ENCODE results near the gene TM4SF4. TPM values are rescaled to one million over a fixed set of nuclear protein-coding genes. Genes with fewer than 3 reads are reported as not detected.

The TM4SF4 gene
- total RNA-seq, 4 donors from 2014 or later, result 5.6 TPM; not detected in 3

DNA sequence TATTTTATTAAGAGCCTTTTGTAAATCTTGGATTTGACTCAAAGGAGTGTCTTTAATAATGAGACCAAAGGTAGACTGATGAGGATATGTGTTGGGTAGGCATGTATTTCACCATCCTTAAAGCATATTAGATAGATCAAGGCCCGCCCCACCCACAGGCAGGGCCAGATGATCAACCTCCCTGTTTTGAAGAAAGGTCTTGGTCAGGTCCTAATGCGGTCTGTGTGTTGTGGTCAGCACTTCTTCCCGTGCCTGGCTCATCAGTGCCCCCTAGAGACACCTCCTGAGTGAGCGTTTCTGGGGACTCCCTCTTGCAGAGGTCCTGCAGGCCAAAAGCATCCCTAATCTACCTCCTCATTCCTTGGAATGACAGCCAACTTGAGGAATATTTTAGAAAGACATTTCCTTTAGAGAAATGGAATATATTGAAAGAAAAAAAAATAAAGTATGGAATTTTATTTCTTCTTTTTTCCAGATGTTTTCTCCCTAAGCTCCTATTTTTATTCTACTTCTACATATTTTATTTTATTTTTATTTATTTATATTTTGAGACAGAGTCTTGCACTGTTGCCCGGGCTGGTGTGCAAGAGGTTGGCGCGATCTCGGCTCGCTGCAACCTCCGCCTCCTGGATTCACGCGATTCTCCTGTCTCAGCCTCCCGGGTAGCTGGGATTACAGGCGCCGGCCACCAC lies 6.0 kb downstream of the TM4SF4 start:
- H3K9me3 ChIP-seq, result no peaks in the 10 kb centered on the region
- no peak overlapping the region for H3K4me3 ChIP-seq
- H3K27me3 ChIP-seq, result no peaks in the 10 kb centered on the region
- TF ChIP-seq POLR2A (IDR thresholded peaks at IDR 0.05), result no peak
- TF ChIP-seq, protein P1, sequence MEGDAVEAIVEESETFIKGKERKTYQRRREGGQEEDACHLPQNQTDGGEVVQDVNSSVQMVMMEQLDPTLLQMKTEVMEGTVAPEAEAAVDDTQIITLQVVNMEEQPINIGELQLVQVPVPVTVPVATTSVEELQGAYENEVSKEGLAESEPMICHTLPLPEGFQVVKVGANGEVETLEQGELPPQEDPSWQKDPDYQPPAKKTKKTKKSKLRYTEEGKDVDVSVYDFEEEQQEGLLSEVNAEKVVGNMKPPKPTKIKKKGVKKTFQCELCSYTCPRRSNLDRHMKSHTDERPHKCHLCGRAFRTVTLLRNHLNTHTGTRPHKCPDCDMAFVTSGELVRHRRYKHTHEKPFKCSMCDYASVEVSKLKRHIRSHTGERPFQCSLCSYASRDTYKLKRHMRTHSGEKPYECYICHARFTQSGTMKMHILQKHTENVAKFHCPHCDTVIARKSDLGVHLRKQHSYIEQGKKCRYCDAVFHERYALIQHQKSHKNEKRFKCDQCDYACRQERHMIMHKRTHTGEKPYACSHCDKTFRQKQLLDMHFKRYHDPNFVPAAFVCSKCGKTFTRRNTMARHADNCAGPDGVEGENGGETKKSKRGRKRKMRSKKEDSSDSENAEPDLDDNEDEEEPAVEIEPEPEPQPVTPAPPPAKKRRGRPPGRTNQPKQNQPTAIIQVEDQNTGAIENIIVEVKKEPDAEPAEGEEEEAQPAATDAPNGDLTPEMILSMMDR (IDR thresholded peaks at IDR 0.05), result peak; percentile 69 to 79 (median 73)
- DNase-seq, result peak; percentile 77
- no peaks in the 10 kb centered on the region for H3K36me3 ChIP-seq
- peak overlapping the region; percentile 72 to 75 for H3K27ac ChIP-seq
- intact Hi-C loops (cut with DNase I; ENCODE audit: low total_unique reads), result loop anchor here (5.0 kb wide), 1 partner anchor 208 kb away; no protein-coding TSS in a partner anchor
- H3K4me1 ChIP-seq, result no peaks in the 10 kb centered on the region

DNA sequence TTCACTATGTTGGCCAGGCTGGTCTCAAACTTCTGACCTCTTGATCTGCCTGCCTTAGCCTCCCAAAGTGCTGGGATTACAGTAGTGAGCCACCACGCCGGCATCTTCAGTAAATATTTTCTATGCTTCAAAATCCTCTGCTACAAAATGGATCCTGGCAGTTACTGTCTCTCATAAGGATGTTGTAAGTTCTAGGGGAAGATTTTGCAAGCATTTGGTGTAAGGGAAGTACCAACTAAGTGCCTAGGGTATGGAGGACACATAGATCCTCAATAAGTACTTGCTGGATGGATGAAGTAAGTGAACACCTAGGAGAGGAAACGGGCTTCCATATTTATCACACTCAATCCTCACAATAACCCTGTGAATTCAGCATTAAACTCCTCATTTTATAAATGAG lies 6.6 kb downstream of the TM4SF4 start:
- H3K36me3 ChIP-seq, result no peaks in the 10 kb centered on the region
- H3K4me1 ChIP-seq, result no peaks in the 10 kb centered on the region
- TF ChIP-seq, protein P1 (IDR thresholded peaks at IDR 0.05), result no peak
- no peak for TF ChIP-seq POLR2A (IDR thresholded peaks at IDR 0.05)
- no peaks in the 10 kb centered on the region for H3K9me3 ChIP-seq
- intact Hi-C loops (cut with DNase I; ENCODE audit: low total_unique reads), result loop anchor here (5.0 kb wide), 1 partner anchor 209 kb away; no protein-coding TSS in a partner anchor
- no peak overlapping the region for H3K27ac ChIP-seq
- DNase-seq, result no peak
- no peak overlapping the region for H3K4me3 ChIP-seq
- H3K27me3 ChIP-seq, result no peaks in the 10 kb centered on the region

DNA sequence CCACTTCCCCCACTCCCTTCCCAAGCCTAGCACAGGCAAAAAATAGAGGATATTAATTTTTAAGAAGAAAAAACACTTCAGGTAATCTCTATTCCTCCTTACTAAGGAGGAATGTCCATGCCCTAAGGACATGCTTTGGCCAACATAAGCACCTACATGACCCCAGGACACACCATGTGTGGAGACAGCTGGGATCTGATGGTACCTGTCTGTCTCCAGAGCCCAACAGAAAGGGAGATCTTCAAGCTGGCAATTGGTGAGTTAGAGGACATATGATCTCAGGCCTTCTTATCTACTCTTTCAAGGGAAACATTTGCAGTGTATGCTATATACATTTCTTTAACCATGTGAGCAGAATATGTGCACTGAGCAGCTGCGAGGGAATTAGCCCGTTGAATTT lies 7.0 kb downstream of the TM4SF4 start:
- H3K36me3 ChIP-seq, result no peaks in the 10 kb centered on the region
- no peak overlapping the region for H3K4me3 ChIP-seq
- TF ChIP-seq, protein P1 (IDR thresholded peaks at IDR 0.05), result no peak
- no peak for TF ChIP-seq POLR2A (IDR thresholded peaks at IDR 0.05)
- intact Hi-C loops (cut with DNase I; ENCODE audit: low total_unique reads), result loop anchor here (5.0 kb wide), 1 partner anchor 209 kb away; no protein-coding TSS in a partner anchor
- no peaks in the 10 kb centered on the region for H3K9me3 ChIP-seq
- no peaks in the 10 kb centered on the region for H3K4me1 ChIP-seq
- H3K27me3 ChIP-seq, result no peaks in the 10 kb centered on the region
- no peak for DNase-seq
- no peak overlapping the region for H3K27ac ChIP-seq

DNA sequence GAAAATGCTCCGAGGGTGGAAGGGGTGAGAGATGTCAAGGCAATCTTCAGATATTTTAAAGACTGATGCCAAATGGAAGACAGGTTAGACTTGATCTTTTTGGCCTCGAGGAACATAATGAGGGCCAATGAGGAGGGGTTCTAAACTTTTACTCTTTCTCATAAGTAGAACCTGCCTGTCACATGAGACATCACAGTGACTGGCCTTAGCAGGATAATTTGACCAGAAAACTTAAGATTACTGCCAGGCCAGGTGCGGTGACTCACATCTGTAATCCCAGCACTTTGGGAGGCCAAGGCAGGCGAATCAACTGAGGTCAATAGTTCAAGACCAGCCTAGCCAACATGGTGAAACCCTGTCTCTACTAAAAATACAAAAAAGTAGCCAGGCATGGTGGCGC lies 12.2 kb downstream of the TM4SF4 start:
- intact Hi-C loops (cut with DNase I; ENCODE audit: low total_unique reads), result no loop called here

More for the DNA sequence above, 12.2 kb downstream of the TM4SF4 start:
- no peak overlapping the region for H3K27ac ChIP-seq
- H3K4me1 ChIP-seq, result no peaks in the 10 kb centered on the region
- no peak overlapping the region for H3K4me3 ChIP-seq
- no peak for DNase-seq
- no peak for TF ChIP-seq POLR2A (IDR thresholded peaks at IDR 0.05)
- TF ChIP-seq, protein P1 (IDR thresholded peaks at IDR 0.05), result no peak
- H3K36me3 ChIP-seq, result no peaks in the 10 kb centered on the region
- H3K27me3 ChIP-seq, result no peaks in the 10 kb centered on the region
- H3K9me3 ChIP-seq, result no peaks in the 10 kb centered on the region
